HepG2 (cell line): Measurements from ENCODE around the gene BUB1. TPM values are rescaled to one million over a fixed set of nuclear protein-coding genes. Genes with fewer than 3 reads are reported as not detected.

ENCODE experiments used
- ATAC-seq: fragments of 200-7000 bp; cut with Tn5 transposase; 3 replicates; pipeline ENCODE4 v1.9.1; 2020; ENCODE audit warnings: mild to moderate bottlenecking, moderate library complexity
- BruUV-seq: library from RNA; stranded (reverse); fragments of 400-500 nt; replicated peaks from 2 replicates; lab custom pipeline; 2021; lab: Mats Ljungman, UMichigan
- CTCF ChIA-PET: fragments of 300-600 bp; formaldehyde crosslinking; extraction: SDS; loops from one replicate; lab custom pipeline; 2021; ENCODE audit warnings: low total read pairs, inconsistent platforms, low intra/inter-chr PET ratio; lab: Yijun Ruan, JAX
- POLR2A ChIA-PET: fragments of 350-600 bp; sonication (Branson Sonifier 250); formaldehyde crosslinking; loops from one replicate; lab custom pipeline; 2020; ENCODE audit warnings: antibody characterized with exemption, inconsistent platforms; lab: Yijun Ruan, JAX
- DNase-seq: peaks from one replicate; pipeline ENCODE4 v3.0.0-alpha.2; 2015; ENCODE audit warnings: low spot score
- FAIRE-seq: peaks from 3 replicates; lab custom pipeline; 2011; peaks lifted over from hg19 to GRCh38; lab: Jason Lieb, UNC
- H2AFZ ChIP-seq: one replicate; pipeline ENCODE4 v1.6.1; 2011; ENCODE audit warnings: low read length, inconsistent platforms
- H3K27ac ChIP-seq: fragments of 300-600 bp; 3 replicates; pipeline ENCODE4 v1.8.0; 2011; ENCODE audit warnings: mixed run types, mild to moderate bottlenecking, mixed read lengths, low read length, inconsistent platforms; ENCODE audit not compliant: insufficient read depth; ENCODE audit errors: extremely low read length
- H3K27me3 ChIP-seq, 2 experiments: fragments of 200-600 bp in 1 of 2; 2 replicates in 1 of 2; 3 replicates in 1 of 2; pipeline versions ENCODE4 v1.6.0 to v1.8.0; 2011; ENCODE audit warnings: low read length in 2 of 2, mild to moderate bottlenecking in 2 of 2, moderate library complexity in 2 of 2, inconsistent platforms in 1 of 2; ENCODE audit not compliant: insufficient read depth in 2 of 2, control insufficient read depth in 1 of 2
- H3K36me3 ChIP-seq, 2 experiments: fragments of 200-600 bp in 1 of 2; replicated peaks in 1 of 2; 2 replicates in 1 of 2; 3 replicates in 1 of 2; pipeline versions ENCODE4 v1.5.1 to v1.8.0; 2011; ENCODE audit warnings: low read length in 2 of 2, inconsistent platforms in 1 of 2; ENCODE audit not compliant: insufficient read depth in 2 of 2, control insufficient read depth in 1 of 2
- H3K4me1 ChIP-seq: 2 replicates; pipeline ENCODE4 v1.5.1; 2012; ENCODE audit warnings: low read length, inconsistent platforms; ENCODE audit not compliant: insufficient read depth
- H3K4me2 ChIP-seq: 2 replicates; pipeline ENCODE4 v1.6.0; 2011; ENCODE audit warnings: low read depth, low read length, inconsistent platforms
- H3K4me3 ChIP-seq, 3 experiments: fragments of 200-600 bp in 1 of 3; sonication (generic), shearing (Covaris generic) in 1 of 3; replicated peaks in 1 of 3; 2 replicates each; pipeline ENCODE4 v1.5.1; 2011 to 2016; ENCODE audit warnings: low read length in 3 of 3, inconsistent platforms in 2 of 3, low read depth in 2 of 3, mild to moderate bottlenecking in 2 of 3, control low read depth in 1 of 3, mixed read lengths in 1 of 3; ENCODE audit not compliant: insufficient read depth in 1 of 3
- H3K79me2 ChIP-seq: one replicate; pipeline ENCODE4 v1.6.1; 2011; ENCODE audit warnings: low read length, inconsistent platforms; ENCODE audit not compliant: insufficient read depth
- H3K9ac ChIP-seq: 2 replicates; pipeline ENCODE4 v1.6.0; 2011; ENCODE audit warnings: mild to moderate bottlenecking, low read depth, low read length, inconsistent platforms; ENCODE audit not compliant: insufficient read depth
- H3K9me3 ChIP-seq: 2 replicates; pipeline ENCODE4 v1.5.1; 2012; ENCODE audit warnings: mild to moderate bottlenecking, low read length
- H4K20me1 ChIP-seq: 2 replicates; pipeline ENCODE4 v1.6.0; 2011; ENCODE audit warnings: inconsistent platforms, mild to moderate bottlenecking, low read length, moderate library complexity; ENCODE audit not compliant: insufficient read depth
- EZH2 ChIP-seq: conservative IDR thresholded peaks from 2 replicates; pipeline ENCODE4 v1.6.1; 2012; ENCODE audit warnings: mild to moderate bottlenecking, low read depth, low read length, moderate library complexity
- FOXA1 ChIP-seq, 2 experiments: fragments of 450-650 bp in 1 of 2; sonication (generic) in 1 of 2; formaldehyde crosslinking in 1 of 2; IDR thresholded peaks; 2 replicates each; pipeline versions ENCODE4 v1.4.0 to v1.6.1; 2016 to 2020; ENCODE audit warnings: missing genetic modification reagents in 1 of 2
- HOXA3 ChIP-seq: sonication (generic); formaldehyde crosslinking; IDR thresholded peaks from 2 replicates; pipeline ENCODE4 v1.5.0; 2020; ENCODE audit warnings: missing genetic modification reagents
- MAFG ChIP-seq: sonication (generic); formaldehyde crosslinking; IDR thresholded peaks from 2 replicates; pipeline ENCODE4 v1.5.1; 2020; ENCODE audit warnings: mild to moderate bottlenecking, missing genetic modification reagents
- MBNL3 ChIP-seq: fragments of 250-450 bp; sonication (Bioruptor Pico); conservative IDR thresholded peaks from 2 replicates; pipeline ENCODE4 v1.8.0; 2022; ENCODE audit warnings: mild to moderate bottlenecking, inconsistent platforms
- MED13 ChIP-seq: sonication (generic); formaldehyde crosslinking; IDR thresholded peaks from 2 replicates; pipeline ENCODE4 v1.5.0; 2020; ENCODE audit warnings: missing genetic modification reagents
- RBFOX2 ChIP-seq: fragments of 200-400 bp; formaldehyde crosslinking; IDR thresholded peaks from 2 replicates; pipeline ENCODE4 v1.6.1; 2017; ENCODE audit warnings: low read depth, mild to moderate bottlenecking, low read length
- RFX3 ChIP-seq: IDR thresholded peaks from 2 replicates; pipeline ENCODE4 v1.6.1; 2016; ENCODE audit warnings: missing biosample characterization, missing genetic modification reagents
- ZFP36L2 ChIP-seq: sonication (generic); formaldehyde crosslinking; IDR thresholded peaks from 2 replicates; pipeline ENCODE4 v1.4.0; 2020; ENCODE audit warnings: missing genetic modification reagents
- ZMAT3 ChIP-seq: sonication (generic); formaldehyde crosslinking; conservative IDR thresholded peaks from 2 replicates; pipeline ENCODE4 v1.7.0; 2021; ENCODE audit warnings: missing genetic modification reagents
- ZNF17 ChIP-seq: sonication (generic); formaldehyde crosslinking; IDR thresholded peaks from 2 replicates; pipeline ENCODE4 v1.5.0; 2020; ENCODE audit warnings: mild to moderate bottlenecking, missing genetic modification reagents
- ZNF30 ChIP-seq: sonication (generic); formaldehyde crosslinking; IDR thresholded peaks from 2 replicates; pipeline ENCODE4 v1.5.0; 2020; ENCODE audit warnings: mild to moderate bottlenecking, missing genetic modification reagents
- ZNF33B ChIP-seq: sonication (generic); formaldehyde crosslinking; IDR thresholded peaks from 2 replicates; pipeline ENCODE4 v1.5.1; 2020; ENCODE audit warnings: mild to moderate bottlenecking, missing genetic modification reagents
- ZNF546 ChIP-seq: sonication (generic); formaldehyde crosslinking; conservative IDR thresholded peaks from 2 replicates; pipeline ENCODE4 v1.8.1; 2023; ENCODE audit warnings: mild to moderate bottlenecking, missing genetic modification reagents
- ZNF562 ChIP-seq: sonication (generic); formaldehyde crosslinking; IDR thresholded peaks from 2 replicates; pipeline ENCODE4 v1.8.0; 2022; ENCODE audit warnings: missing genetic modification reagents, borderline replicate concordance
- WGBS: methylation state at CpG from one replicate; pipeline ENCODE4 v1.1.6; 2017; ENCODE audit warnings: low lambda C conversion rate; 5-methylcytosine and 5-hydroxymethylcytosine counted together
- in situ Hi-C: cut with HindIII; loops from 2 replicates; pipeline ENCODE4 v1.10.0; 2017; ENCODE audit warnings: low pct_unique_long_range_greater_than_20kb; ENCODE audit not compliant: extremely low pct_ligation_motif_present
- intact Hi-C: fragments of 100-400 bp; cut with micrococcal nuclease; formaldehyde crosslinking; loops from one replicate; pipeline ENCODE4 v1.10.0; 2022; ENCODE audit not compliant: unreplicated experiment
- polyA plus RNA-seq, 8 experiments: library from polyadenylated mRNA; depleted of rRNA in 3 of 8; stranded (reverse) in 7 of 8; unstranded in 1 of 8; fragments of >200 nt; fragmentation: Illumina TruSeq in 4 of 8; extraction: Trizol in 4 of 8; gene quantifications; 2 replicates each; pipeline versions ENCODE4 v1.2.1 to v1.2.3, GENCODE V29; 2011 to 2016; ENCODE audit warnings: low read depth in 4 of 8, missing spikeins in 1 of 8, mixed read lengths in 1 of 8; ENCODE audit not compliant: insufficient read depth in 1 of 8
- total RNA-seq, 5 experiments: library from RNA; depleted of rRNA; stranded (reverse); fragments of >200 nt; fragmentation: Illumina TruSeq; extraction: Trizol; gene quantifications; 2 replicates each; pipeline ENCODE4 v1.2.3, GENCODE V29; 2016; ENCODE audit warnings: low read depth in 1 of 5

BUB1 gene
- total and polyA plus RNA-seq, 2 of the 13 experiments (the other 11 are each of a cell fraction or from before 2014, with no cell fraction given) = 27.8 to 52.6 TPM

DNA sequence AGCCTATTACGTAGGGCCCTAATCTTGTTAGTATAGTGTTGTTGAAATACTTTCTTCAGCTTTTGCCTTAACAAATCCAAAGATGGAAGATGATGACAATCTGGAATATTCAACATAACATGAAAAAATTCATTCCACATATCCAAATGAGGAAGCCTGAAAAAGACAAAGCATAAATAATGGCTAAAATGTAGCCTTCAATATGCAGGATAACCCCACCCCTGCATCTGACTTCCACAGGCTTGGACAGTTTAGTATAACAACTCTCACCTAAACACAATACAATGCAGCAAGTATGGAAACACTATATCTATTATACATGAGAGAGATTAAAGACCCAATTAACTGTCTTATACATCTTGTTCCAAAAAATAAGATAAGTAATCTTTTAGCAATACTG, 39.9 kb downstream of the BUB1 start:
- DNase-seq (no peak), ATAC-seq (no peak), FAIRE-seq (no peak)
- Histone ChIP-seq H4K20me1 (no peaks in the 10 kb centered on the region), H3K4me3 (no peak overlapping the region), H3K9ac (no peak overlapping the region), H3K36me3 (peaks cover 18 to 63% of the 10 kb centered on the region in 2 experiments), H2AFZ (no peak overlapping the region), H3K27ac (no peak overlapping the region), H3K9me3 (no peaks in the 10 kb centered on the region), H3K27me3 (no peaks in the 10 kb centered on the region), H3K4me1 (no peaks in the 10 kb centered on the region), H3K79me2 (no peaks in the 10 kb centered on the region), H3K4me2 (no peak overlapping the region)
- POLR2A ChIA-PET = no interaction called here
- 98% methylated on average over 1 of the region's 1 CpG for WGBS
- CTCF ChIA-PET = no interaction called here
- BruUV-seq = no TSS peak
- in situ Hi-C loops = no loop called here
- intact Hi-C loops = no loop called here
- TF ChIP-seq RBFOX2 (no peak), ZNF546 (CRISPR knock-in tag) (no peak), ZNF30 (CRISPR knock-in tag) (no peak), MBNL3 (no peak), ZFP36L2 (CRISPR knock-in tag) (no peak), ZMAT3 (CRISPR knock-in tag) (no peak), ZNF562 (CRISPR knock-in tag) (no peak), FOXA1 (IDR thresholded peaks at IDR 0.05) (no peak), FOXA1 (CRISPR knock-in tag; IDR thresholded peaks at IDR 0.05) (no peak), RFX3 (CRISPR knock-in tag) (no peak), MAFG (no peak), EZH2 (no peak), MED13 (CRISPR knock-in tag) (no peak), ZNF33B (CRISPR knock-in tag) (no peak), ZNF17 (no peak), HOXA3 (CRISPR knock-in tag) (no peak)
